ENCODE data around the gene ZNF654. TPM values are rescaled to one million over a fixed set of nuclear protein-coding genes. Genes with fewer than 3 reads are reported as not detected.
A peak's percentile ranks its signal among the peaks of the same experiment; 100 is the strongest.

Gene ZNF654
- total RNA-seq, 1 donor from 2014 or later, result 19.5 TPM

- Mint-ChIP-seq H3K27ac (ENCODE audit: unreplicated experiment) (no peak overlapping the region), H3K9me3 (ENCODE audit: unreplicated experiment) (no peaks in the 10 kb centered on the region), H3K36me3 (ENCODE audit: low read depth, unreplicated experiment) (no peaks in the 10 kb centered on the region), H3K27me3 (ENCODE audit: unreplicated experiment) (no peaks in the 10 kb centered on the region), H3K4me3 (ENCODE audit: unreplicated experiment) (no peak overlapping the region), H3K4me1 (ENCODE audit: unreplicated experiment) (no peaks in the 10 kb centered on the region)
- TF ChIP-seq, protein P1, sequence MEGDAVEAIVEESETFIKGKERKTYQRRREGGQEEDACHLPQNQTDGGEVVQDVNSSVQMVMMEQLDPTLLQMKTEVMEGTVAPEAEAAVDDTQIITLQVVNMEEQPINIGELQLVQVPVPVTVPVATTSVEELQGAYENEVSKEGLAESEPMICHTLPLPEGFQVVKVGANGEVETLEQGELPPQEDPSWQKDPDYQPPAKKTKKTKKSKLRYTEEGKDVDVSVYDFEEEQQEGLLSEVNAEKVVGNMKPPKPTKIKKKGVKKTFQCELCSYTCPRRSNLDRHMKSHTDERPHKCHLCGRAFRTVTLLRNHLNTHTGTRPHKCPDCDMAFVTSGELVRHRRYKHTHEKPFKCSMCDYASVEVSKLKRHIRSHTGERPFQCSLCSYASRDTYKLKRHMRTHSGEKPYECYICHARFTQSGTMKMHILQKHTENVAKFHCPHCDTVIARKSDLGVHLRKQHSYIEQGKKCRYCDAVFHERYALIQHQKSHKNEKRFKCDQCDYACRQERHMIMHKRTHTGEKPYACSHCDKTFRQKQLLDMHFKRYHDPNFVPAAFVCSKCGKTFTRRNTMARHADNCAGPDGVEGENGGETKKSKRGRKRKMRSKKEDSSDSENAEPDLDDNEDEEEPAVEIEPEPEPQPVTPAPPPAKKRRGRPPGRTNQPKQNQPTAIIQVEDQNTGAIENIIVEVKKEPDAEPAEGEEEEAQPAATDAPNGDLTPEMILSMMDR (IDR thresholded peaks at IDR 0.05; ENCODE audit: unreplicated experiment), result no peak
- DNase-seq (ENCODE audit: low spot score), result no peak
Measured at GRCh38 chr3:88040529-88040928, 18.5 kb upstream of the ZNF654 start.

DNA sequence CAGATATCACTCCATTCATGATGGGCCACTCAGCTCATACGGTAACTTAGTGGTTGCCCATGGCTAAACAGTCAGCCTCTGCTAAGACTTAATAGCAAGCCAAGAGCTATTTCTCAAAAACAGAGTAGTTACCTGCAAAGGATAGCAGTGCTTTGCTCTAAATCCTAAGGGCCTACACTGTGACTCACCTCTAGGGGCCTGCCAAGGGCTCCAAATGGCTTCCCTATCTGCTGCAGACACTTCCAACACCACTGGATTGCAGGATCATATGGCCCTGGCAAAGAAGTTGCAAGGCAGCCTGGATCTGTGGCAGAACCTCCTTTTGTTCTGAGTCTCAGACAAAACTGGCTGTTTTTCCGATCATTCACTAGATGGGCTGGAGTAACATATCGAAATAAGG lies 18.1 kb upstream of the ZNF654 start:
- Mint-ChIP-seq H3K27me3 (ENCODE audit: unreplicated experiment) (no peaks in the 10 kb centered on the region), H3K9me3 (ENCODE audit: unreplicated experiment) (no peaks in the 10 kb centered on the region), H3K4me1 (ENCODE audit: unreplicated experiment) (no peaks in the 10 kb centered on the region), H3K4me3 (ENCODE audit: unreplicated experiment) (no peak overlapping the region), H3K27ac (ENCODE audit: unreplicated experiment) (no peak overlapping the region), H3K36me3 (ENCODE audit: low read depth, unreplicated experiment) (no peaks in the 10 kb centered on the region)
- TF ChIP-seq, protein P1 (IDR thresholded peaks at IDR 0.05; ENCODE audit: unreplicated experiment), result no peak
- DNase-seq (ENCODE audit: low spot score), result no peak

DNA sequence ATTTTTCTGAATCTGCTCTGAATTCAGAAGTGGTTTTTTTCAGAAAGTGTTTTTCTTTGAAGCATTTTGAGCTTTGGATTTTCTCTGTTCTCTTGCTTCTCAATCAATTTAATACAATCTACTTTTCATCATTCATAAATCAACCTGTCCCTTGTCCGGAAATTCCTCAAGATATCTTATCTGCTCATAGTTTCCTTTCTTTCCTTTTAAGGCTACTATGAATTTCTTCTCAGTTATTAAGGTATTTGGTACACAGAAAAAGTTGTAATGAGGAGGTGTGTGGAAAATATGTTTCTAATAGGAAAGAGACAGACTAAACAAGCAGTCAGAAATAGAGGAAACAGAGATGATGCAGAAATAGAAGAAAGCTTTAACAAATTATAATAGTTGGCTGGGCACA lies 14.6 kb upstream of the ZNF654 start:
- H3K27me3 Mint-ChIP-seq (ENCODE audit: unreplicated experiment), result no peaks in the 10 kb centered on the region
- H3K36me3 Mint-ChIP-seq (ENCODE audit: low read depth, unreplicated experiment), result no peaks in the 10 kb centered on the region
- no peaks in the 10 kb centered on the region for H3K9me3 Mint-ChIP-seq (ENCODE audit: unreplicated experiment)
- no peak overlapping the region for H3K4me3 Mint-ChIP-seq (ENCODE audit: unreplicated experiment)
- no peak overlapping the region for H3K27ac Mint-ChIP-seq (ENCODE audit: unreplicated experiment)
- TF ChIP-seq, protein P1 (IDR thresholded peaks at IDR 0.05; ENCODE audit: unreplicated experiment), result no peak
- DNase-seq (ENCODE audit: low spot score), result no peak
- H3K4me1 Mint-ChIP-seq (ENCODE audit: unreplicated experiment), result no peaks in the 10 kb centered on the region

DNA sequence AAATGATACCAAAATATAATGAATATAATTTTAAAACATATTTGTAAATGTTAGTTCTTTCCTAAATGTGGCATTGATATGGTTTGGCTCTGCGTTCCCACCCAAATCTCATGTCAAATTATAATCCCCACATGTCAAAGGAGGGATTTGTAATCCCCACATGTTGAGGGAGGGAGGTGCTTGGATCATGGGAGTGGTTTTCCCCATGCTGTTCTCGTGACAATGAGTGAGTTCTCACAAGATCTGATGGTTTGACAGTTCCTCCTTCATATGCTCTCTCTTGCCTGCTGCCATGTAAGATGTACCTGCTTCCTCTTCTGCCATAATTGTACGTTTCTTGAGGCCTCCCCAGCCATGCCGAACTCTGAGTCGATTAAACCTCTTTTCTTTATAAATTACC lies 12.3 kb upstream of the ZNF654 start:
- no peak for DNase-seq (ENCODE audit: low spot score)
- Mint-ChIP-seq H3K4me1 (ENCODE audit: unreplicated experiment) (no peaks in the 10 kb centered on the region), H3K4me3 (ENCODE audit: unreplicated experiment) (no peak overlapping the region), H3K27ac (ENCODE audit: unreplicated experiment) (no peak overlapping the region), H3K36me3 (ENCODE audit: low read depth, unreplicated experiment) (no peaks in the 10 kb centered on the region), H3K9me3 (ENCODE audit: unreplicated experiment) (no peaks in the 10 kb centered on the region), H3K27me3 (ENCODE audit: unreplicated experiment) (no peaks in the 10 kb centered on the region)
- TF ChIP-seq, protein P1 (IDR thresholded peaks at IDR 0.05; ENCODE audit: unreplicated experiment), result no peak

DNA sequence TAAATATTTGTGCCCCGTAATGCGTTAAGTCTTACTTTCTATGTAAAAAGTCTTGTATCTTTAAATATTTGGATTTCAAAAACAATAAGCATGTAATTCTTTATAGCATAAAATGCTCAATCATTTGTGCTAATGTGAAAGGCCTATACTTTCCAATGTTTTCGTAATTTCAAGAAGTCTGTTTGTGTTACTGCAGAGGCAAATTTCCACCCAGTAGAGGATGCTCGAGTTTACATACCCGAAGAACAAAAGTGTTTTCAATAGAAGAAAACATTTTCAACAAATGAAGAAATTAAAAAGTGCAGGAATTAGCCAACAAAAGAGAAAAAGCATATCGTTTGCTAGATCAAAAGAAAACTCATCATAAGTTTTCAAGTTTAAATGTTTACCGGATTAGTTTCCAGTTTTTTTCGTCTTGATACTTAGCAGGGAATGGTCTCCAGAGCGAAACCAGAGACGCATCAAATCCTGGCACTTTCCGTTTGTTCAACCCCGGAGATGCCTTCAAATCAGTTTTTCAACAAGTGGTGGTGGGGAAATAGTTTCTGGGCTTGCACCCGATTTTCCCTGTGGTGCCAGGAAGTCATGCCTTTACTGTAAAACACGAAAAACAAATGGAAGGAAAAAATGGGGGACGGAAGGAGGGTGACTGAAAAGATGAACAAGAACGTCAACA lies 1.3 kb upstream of the ZNF654 start:
- Mint-ChIP-seq H3K4me3 (ENCODE audit: unreplicated experiment) (peak overlapping the region; percentile 89), H3K27ac (ENCODE audit: unreplicated experiment) (peak overlapping the region; percentile 87), H3K36me3 (ENCODE audit: low read depth, unreplicated experiment) (peaks cover 25% of the 10 kb centered on the region), H3K4me1 (ENCODE audit: unreplicated experiment) (peaks cover 28% of the 10 kb centered on the region), H3K9me3 (ENCODE audit: unreplicated experiment) (no peaks in the 10 kb centered on the region), H3K27me3 (ENCODE audit: unreplicated experiment) (peaks cover 8% of the 10 kb centered on the region)
- no peak for DNase-seq (ENCODE audit: low spot score)
- TF ChIP-seq, protein P1 (IDR thresholded peaks at IDR 0.05; ENCODE audit: unreplicated experiment), result no peak
